B cell (primary cell): ENCODE data around the gene MTMR10.

Source experiments
- EZH2 ChIP-seq: IDR thresholded peaks from 2 replicates; pipeline ENCODE4 v1.6.1; 2012; ENCODE audit warnings: borderline replicate concordance, low read depth, mild to moderate bottlenecking, moderate library complexity, low read length; ENCODE audit not compliant: insufficient read depth, poor library complexity, severe bottlenecking
- TF ChIP-seq, protein P1 (sequence below): fragments of 200-600 bp; IDR thresholded peaks from one replicate; pipeline ENCODE4 v1.8.0; 2022; ENCODE audit warnings: antibody characterized with exemption, mild to moderate bottlenecking

DNA sequence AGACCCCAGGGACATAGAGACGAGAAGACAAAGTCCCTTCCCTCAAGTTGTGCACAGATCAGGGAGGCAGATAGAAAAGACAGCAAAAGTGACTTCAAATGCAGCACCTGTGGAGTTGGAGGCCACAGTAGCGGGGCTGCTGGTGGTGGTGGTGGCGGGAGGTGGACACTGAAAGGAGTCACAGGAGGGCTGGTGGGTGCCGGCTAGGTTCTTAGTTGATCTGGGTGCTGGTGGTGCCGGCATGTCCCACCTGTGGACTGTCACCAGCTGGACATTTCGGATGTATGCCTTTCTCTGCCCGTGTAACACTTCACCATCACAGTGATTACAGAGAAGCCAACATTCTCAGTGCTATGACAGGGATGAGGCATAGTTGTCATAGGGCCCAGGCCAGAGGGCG is 49.2 kb upstream of the MTMR10 start:
- TF ChIP-seq, protein P1, sequence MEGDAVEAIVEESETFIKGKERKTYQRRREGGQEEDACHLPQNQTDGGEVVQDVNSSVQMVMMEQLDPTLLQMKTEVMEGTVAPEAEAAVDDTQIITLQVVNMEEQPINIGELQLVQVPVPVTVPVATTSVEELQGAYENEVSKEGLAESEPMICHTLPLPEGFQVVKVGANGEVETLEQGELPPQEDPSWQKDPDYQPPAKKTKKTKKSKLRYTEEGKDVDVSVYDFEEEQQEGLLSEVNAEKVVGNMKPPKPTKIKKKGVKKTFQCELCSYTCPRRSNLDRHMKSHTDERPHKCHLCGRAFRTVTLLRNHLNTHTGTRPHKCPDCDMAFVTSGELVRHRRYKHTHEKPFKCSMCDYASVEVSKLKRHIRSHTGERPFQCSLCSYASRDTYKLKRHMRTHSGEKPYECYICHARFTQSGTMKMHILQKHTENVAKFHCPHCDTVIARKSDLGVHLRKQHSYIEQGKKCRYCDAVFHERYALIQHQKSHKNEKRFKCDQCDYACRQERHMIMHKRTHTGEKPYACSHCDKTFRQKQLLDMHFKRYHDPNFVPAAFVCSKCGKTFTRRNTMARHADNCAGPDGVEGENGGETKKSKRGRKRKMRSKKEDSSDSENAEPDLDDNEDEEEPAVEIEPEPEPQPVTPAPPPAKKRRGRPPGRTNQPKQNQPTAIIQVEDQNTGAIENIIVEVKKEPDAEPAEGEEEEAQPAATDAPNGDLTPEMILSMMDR: no peak
- TF ChIP-seq EZH2: no peak
